Fibroblast of mammary gland (primary cell): ENCODE measurements around the gene ZNF22.

Source experiments
- DNase-seq: peaks from one replicate; pipeline ENCODE4 v3.0.0-alpha.2; 2010; ENCODE audit warnings: low read depth
- H3K4me3 ChIP-seq: 2 replicates; pipeline ENCODE4 v1.5.1; 2011; ENCODE audit warnings: low read depth, mild to moderate bottlenecking, low read length, moderate library complexity; ENCODE audit not compliant: control insufficient read depth
- TF ChIP-seq, protein P1 (sequence below): conservative IDR thresholded peaks from 2 replicates; pipeline ENCODE4 v1.5.1; 2011; ENCODE audit warnings: low read depth, low read length, inconsistent platforms; ENCODE audit not compliant: control insufficient read depth, insufficient read depth

Gene ZNF22

GRCh38 chr10:45035673-45036072 lies 35.0 kb downstream of the ZNF22 start:
- no peak overlapping the region for H3K4me3 ChIP-seq
- TF ChIP-seq, protein P1, sequence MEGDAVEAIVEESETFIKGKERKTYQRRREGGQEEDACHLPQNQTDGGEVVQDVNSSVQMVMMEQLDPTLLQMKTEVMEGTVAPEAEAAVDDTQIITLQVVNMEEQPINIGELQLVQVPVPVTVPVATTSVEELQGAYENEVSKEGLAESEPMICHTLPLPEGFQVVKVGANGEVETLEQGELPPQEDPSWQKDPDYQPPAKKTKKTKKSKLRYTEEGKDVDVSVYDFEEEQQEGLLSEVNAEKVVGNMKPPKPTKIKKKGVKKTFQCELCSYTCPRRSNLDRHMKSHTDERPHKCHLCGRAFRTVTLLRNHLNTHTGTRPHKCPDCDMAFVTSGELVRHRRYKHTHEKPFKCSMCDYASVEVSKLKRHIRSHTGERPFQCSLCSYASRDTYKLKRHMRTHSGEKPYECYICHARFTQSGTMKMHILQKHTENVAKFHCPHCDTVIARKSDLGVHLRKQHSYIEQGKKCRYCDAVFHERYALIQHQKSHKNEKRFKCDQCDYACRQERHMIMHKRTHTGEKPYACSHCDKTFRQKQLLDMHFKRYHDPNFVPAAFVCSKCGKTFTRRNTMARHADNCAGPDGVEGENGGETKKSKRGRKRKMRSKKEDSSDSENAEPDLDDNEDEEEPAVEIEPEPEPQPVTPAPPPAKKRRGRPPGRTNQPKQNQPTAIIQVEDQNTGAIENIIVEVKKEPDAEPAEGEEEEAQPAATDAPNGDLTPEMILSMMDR: no peak
- no peak for DNase-seq

GRCh38 chr10:45040921-45041542 lies 40.3 kb downstream of the ZNF22 start:
- TF ChIP-seq, protein P1: no peak
- DNase-seq: peak; percentile 29
- H3K4me3 ChIP-seq: no peak overlapping the region

GRCh38 chr10:45044290-45044689 lies 43.6 kb downstream of the ZNF22 start:
- DNase-seq: no peak
- H3K4me3 ChIP-seq: no peak overlapping the region
- TF ChIP-seq, protein P1: no peak

DNA sequence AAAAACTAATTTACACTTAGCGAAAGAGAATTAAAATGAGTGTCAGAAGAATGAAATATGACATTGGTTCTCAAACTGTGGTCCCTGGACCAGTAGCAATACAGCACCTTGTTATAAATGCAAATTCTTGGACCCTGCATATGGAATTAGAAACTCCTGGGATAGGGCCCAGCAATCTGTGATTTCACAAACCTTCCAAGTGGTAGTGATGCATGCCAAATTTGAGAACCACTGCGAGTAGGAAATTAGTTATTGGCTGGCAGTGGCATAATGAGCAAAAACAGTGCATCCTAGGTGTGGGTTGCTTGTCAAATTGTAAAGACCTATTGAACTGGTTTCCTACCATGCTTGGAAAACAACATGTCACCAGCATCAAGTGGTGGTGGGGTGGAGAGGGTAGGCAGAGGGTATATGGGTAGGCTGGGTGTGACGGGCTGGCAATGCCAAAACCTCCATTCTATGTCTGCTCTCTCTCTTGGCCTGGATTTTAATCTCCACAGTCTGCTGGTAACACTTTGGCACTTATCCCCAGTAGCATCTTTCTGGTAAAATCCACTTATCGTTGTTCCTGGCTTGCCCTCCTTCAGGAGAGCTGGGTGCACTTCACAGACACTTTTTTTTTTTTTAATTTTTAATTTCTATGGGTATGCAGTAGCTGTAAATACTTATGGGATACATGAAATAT lies 50.0 kb downstream of the ZNF22 start:
- H3K4me3 ChIP-seq: no peak overlapping the region
- TF ChIP-seq, protein P1: no peak
- no peak for DNase-seq

- H3K4me3 ChIP-seq: no peak overlapping the region
- TF ChIP-seq, protein P1: no peak
- DNase-seq: no peak
These were observed 52.0 kb downstream of the ZNF22 start for GRCh38 chr10:45052700-45053099.

- DNase-seq: no peak
- TF ChIP-seq, protein P1: no peak
- no peak overlapping the region for H3K4me3 ChIP-seq
These were observed 52.9 kb downstream of the ZNF22 start for GRCh38 chr10:45053569-45054100.
